Gastrocnemius medialis (tissue), 4 donors: Measurements from ENCODE around the gene CORO2A. TPM values are rescaled to one million over a fixed set of nuclear protein-coding genes. Genes with fewer than 3 reads are reported as not detected.

Source experiments
- ATAC-seq, 2 donors: fragments of 150-250 bp; one replicate each; pipeline ENCODE4 v1.9.1; 2016
- DNase-seq, 2 donors: peaks; one replicate each; pipeline ENCODE4 v3.0.0-alpha.2; 2019
- H3K27ac ChIP-seq, 4 donors: fragments of 200-600 bp; sonication (generic); 1 replicate in 1 of 4; 2 replicates in 3 of 4; pipeline ENCODE4 v1.5.1; 2016 to 2018; ENCODE audit warnings: mild to moderate bottlenecking in 2 of 4, moderate library complexity in 1 of 4
- H3K27me3 ChIP-seq, 3 donors: fragments of 200-600 bp; sonication (generic) in 2 of 3; 1 replicate in 1 of 3; 2 replicates in 2 of 3; pipeline versions ENCODE4 v1.5.1 to v1.6.0; 2016 to 2019; ENCODE audit warnings: mild to moderate bottlenecking in 1 of 3, moderate library complexity in 1 of 3
- H3K36me3 ChIP-seq, 2 donors: fragments of 200-600 bp; sonication (generic) in 1 of 2; one replicate each; pipeline ENCODE4 v1.5.1; 2017 to 2018
- H3K4me1 ChIP-seq, 2 donors: fragments of 200-600 bp; sonication (generic) in 1 of 2; one replicate each; pipeline ENCODE4 v1.5.1; 2016 to 2017; ENCODE audit warnings: mild to moderate bottlenecking in 2 of 2
- H3K4me3 ChIP-seq, 4 donors: fragments of 200-600 bp; sonication (generic) in 3 of 4; 1 replicate in 1 of 4; 2 replicates in 3 of 4; pipeline ENCODE4 v1.5.1; 2016 to 2019; ENCODE audit warnings: mild to moderate bottlenecking in 2 of 4
- H3K9me3 ChIP-seq, 3 donors: fragments of 200-600 bp; sonication (generic) in 2 of 3; 1 replicate in 1 of 3; 2 replicates in 2 of 3; pipeline ENCODE4 v1.5.1; 2016 to 2019
- POLR2A ChIP-seq, 2 donors: fragments of 450-650 bp; IDR thresholded peaks; one replicate each; pipeline ENCODE4 v1.6.1; 2017; ENCODE audit warnings: antibody characterized with exemption in 2 of 2, mild to moderate bottlenecking in 2 of 2, moderate library complexity in 2 of 2
- in situ Hi-C, 4 donors: fragments of 200-750 bp; cut with MboI; loops; one replicate each; pipeline versions ENCODE4 v1.15.0 to v1.8.0; 2017; ENCODE audit warnings: low sequenced_read_pairs in 4 of 4
- intact Hi-C: fragments of 100-400 bp; cut with DNase I; formaldehyde crosslinking; loops from one replicate; pipeline ENCODE4 v1.15.1; 2023; ENCODE audit warnings: low total_unique reads
- total RNA-seq, 4 donors: library from RNA; depleted of rRNA; stranded (reverse); fragments of >200 nt; gene quantifications; one replicate each; pipeline versions ENCODE4 v1.1.0 to v1.2.3, GENCODE V29; 2016
- TF ChIP-seq, protein P1 (sequence below), 5 experiments: fragments of 450-650 bp in 3 of 5; fragments of 200-600 bp in 2 of 5; sonication (generic) in 2 of 5; IDR thresholded peaks in 4 of 5; conservative IDR thresholded peaks in 1 of 5; 1 replicate in 4 of 5; 2 replicates in 1 of 5; pipeline ENCODE4 v1.5.1; 2016 to 2019; ENCODE audit warnings: antibody characterized with exemption in 5 of 5, mild to moderate bottlenecking in 3 of 5, moderate library complexity in 3 of 5

Gene CORO2A
- total RNA-seq, 4 donors from 2014 or later = 0.05 to 0.42 (median 0.19) TPM

- TF ChIP-seq, protein P1, sequence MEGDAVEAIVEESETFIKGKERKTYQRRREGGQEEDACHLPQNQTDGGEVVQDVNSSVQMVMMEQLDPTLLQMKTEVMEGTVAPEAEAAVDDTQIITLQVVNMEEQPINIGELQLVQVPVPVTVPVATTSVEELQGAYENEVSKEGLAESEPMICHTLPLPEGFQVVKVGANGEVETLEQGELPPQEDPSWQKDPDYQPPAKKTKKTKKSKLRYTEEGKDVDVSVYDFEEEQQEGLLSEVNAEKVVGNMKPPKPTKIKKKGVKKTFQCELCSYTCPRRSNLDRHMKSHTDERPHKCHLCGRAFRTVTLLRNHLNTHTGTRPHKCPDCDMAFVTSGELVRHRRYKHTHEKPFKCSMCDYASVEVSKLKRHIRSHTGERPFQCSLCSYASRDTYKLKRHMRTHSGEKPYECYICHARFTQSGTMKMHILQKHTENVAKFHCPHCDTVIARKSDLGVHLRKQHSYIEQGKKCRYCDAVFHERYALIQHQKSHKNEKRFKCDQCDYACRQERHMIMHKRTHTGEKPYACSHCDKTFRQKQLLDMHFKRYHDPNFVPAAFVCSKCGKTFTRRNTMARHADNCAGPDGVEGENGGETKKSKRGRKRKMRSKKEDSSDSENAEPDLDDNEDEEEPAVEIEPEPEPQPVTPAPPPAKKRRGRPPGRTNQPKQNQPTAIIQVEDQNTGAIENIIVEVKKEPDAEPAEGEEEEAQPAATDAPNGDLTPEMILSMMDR (IDR thresholded peaks at IDR 0.05 in 4 of 5, conservative IDR thresholded peaks at IDR 0.05 in 1 of 5) = no peak
- TF ChIP-seq POLR2A (IDR thresholded peaks at IDR 0.05) = no peak
- DNase-seq (no peak), ATAC-seq (no peak)
- intact Hi-C loops (no loop called here), in situ Hi-C loops (no loop called here)
- Histone ChIP-seq H3K9me3 (no peaks in the 10 kb centered on the region), H3K27me3 (no peaks in the 10 kb centered on the region), H3K4me1 (no peaks in the 10 kb centered on the region), H3K36me3 (no peaks in the 10 kb centered on the region), H3K4me3 (no peak overlapping the region), H3K27ac (no peak overlapping the region)
These were observed 8.1 kb downstream of the CORO2A start for GRCh38 chr9:98184326-98184725.

- Histone ChIP-seq H3K27ac (no peak overlapping the region), H3K27me3 (no peaks in the 10 kb centered on the region), H3K36me3 (no peaks in the 10 kb centered on the region), H3K4me1 (no peaks in the 10 kb centered on the region), H3K9me3 (no peaks in the 10 kb centered on the region), H3K4me3 (no peak overlapping the region)
- intact Hi-C loops (no loop called here), in situ Hi-C loops (no loop called here)
- TF ChIP-seq POLR2A (IDR thresholded peaks at IDR 0.05) = no peak
- TF ChIP-seq, protein P1 (IDR thresholded peaks at IDR 0.05 in 4 of 5, conservative IDR thresholded peaks at IDR 0.05 in 1 of 5) = no peak
- ATAC-seq (no peak), DNase-seq (no peak)
These were observed 9.4 kb downstream of the CORO2A start for GRCh38 chr9:98182889-98183599.

DNA sequence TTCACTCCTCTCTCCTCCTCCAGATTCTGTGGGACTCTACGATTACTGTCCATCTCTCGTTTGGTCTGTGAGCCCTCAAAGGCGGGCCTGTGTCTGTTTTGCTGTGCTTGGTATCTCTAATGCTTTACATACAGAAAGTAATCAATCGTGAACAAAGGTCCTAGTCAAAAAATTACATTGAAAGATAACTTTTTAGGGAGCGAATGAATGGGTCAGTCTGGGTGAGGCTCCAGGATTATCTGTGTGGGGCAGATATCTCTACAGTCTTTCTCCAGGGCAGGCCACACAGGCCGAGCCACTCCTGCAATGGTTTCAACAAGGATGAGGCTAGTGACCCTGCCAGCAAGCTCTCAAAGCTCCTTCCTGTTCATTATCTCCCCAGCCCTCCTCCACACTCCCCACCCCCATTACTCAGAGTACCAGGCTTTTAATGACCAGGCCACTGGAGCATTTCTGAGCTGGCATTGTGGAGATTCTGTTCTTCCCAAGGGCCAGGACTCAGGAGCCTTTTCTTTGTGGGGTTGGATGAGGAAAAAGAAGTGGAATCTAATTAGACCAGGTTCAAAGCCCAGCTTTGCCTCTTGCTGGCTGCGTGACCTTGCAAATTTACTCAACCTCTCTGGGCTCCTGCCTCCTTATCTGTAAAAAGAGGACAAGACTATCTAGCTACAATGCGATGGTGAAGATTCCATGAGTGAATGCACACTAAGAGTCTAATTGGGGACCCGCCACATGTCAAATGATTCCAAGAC is 10.2 kb downstream of the CORO2A start:
- no peaks in the 10 kb centered on the region for H3K9me3 ChIP-seq
- intact Hi-C loops (no loop called here), in situ Hi-C loops (no loop called here)
- DNase-seq (no peak), ATAC-seq (no peak)
- TF ChIP-seq, protein P1 (IDR thresholded peaks at IDR 0.05 in 4 of 5, conservative IDR thresholded peaks at IDR 0.05 in 1 of 5) = no peak
- no peak for TF ChIP-seq POLR2A (IDR thresholded peaks at IDR 0.05)
- H3K4me3 ChIP-seq = no peak overlapping the region
- H3K27ac ChIP-seq = no peak overlapping the region
- no peaks in the 10 kb centered on the region for H3K27me3 ChIP-seq
- no peaks in the 10 kb centered on the region for H3K4me1 ChIP-seq
- H3K36me3 ChIP-seq = no peaks in the 10 kb centered on the region

- in situ Hi-C loops (no loop called here), intact Hi-C loops (no loop called here)
- Histone ChIP-seq H3K27ac (no peak overlapping the region), H3K9me3 (no peaks in the 10 kb centered on the region), H3K36me3 (no peaks in the 10 kb centered on the region), H3K4me1 (no peaks in the 10 kb centered on the region), H3K4me3 (no peak overlapping the region), H3K27me3 (no peaks in the 10 kb centered on the region)
- TF ChIP-seq POLR2A (IDR thresholded peaks at IDR 0.05) = no peak
- TF ChIP-seq, protein P1 (IDR thresholded peaks at IDR 0.05 in 4 of 5, conservative IDR thresholded peaks at IDR 0.05 in 1 of 5) = no peak
- no peak for ATAC-seq
- no peak for DNase-seq
These were observed 10.7 kb downstream of the CORO2A start for GRCh38 chr9:98181746-98182068.
